Vagina (tissue), 2 donors: ENCODE data around the gene YBX1.

Experiments used
- POLR2A ChIP-seq, 2 donors: fragments of 450-650 bp; IDR thresholded peaks; one replicate each; pipeline ENCODE4 v1.6.1; 2017; ENCODE audit warnings: antibody characterized with exemption in 2 of 2, mild to moderate bottlenecking in 2 of 2, moderate library complexity in 2 of 2
- TF ChIP-seq, protein P1 (sequence below), 3 experiments: fragments of 450-650 bp in 2 of 3; fragments of 200-600 bp in 1 of 3; sonication (generic) in 1 of 3; IDR thresholded peaks; one replicate each; pipeline ENCODE4 v1.5.1; 2017 to 2019; ENCODE audit warnings: antibody characterized with exemption in 3 of 3, mild to moderate bottlenecking in 2 of 3, moderate library complexity in 2 of 3

DNA sequence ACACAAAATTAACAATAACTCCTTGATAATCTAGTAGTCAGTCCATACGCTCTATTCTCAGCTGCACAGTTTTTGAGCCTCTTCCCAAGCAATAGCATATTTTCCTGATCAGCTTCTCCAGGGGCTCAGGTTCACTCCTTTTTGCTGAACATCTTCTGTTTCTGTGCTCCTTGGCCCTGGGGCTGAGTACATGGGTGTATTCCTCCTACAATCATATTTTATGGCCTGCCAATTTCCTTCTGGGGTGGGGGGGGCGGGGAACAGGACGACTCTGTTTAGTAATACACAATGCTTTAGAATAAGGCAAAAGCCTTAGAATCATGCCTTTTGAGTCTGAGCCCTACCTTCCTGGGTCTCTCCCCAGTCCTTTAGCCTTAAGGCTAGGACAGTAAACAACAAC lies 49.4 kb downstream of the YBX1 start:
- TF ChIP-seq, protein P1, sequence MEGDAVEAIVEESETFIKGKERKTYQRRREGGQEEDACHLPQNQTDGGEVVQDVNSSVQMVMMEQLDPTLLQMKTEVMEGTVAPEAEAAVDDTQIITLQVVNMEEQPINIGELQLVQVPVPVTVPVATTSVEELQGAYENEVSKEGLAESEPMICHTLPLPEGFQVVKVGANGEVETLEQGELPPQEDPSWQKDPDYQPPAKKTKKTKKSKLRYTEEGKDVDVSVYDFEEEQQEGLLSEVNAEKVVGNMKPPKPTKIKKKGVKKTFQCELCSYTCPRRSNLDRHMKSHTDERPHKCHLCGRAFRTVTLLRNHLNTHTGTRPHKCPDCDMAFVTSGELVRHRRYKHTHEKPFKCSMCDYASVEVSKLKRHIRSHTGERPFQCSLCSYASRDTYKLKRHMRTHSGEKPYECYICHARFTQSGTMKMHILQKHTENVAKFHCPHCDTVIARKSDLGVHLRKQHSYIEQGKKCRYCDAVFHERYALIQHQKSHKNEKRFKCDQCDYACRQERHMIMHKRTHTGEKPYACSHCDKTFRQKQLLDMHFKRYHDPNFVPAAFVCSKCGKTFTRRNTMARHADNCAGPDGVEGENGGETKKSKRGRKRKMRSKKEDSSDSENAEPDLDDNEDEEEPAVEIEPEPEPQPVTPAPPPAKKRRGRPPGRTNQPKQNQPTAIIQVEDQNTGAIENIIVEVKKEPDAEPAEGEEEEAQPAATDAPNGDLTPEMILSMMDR (IDR thresholded peaks at IDR 0.05), result no peak
- TF ChIP-seq POLR2A (IDR thresholded peaks at IDR 0.05), result no peak
